Gastroesophageal sphincter (tissue), 3 donors: Measurements from ENCODE around the gene NKAIN2.

ENCODE experiments used
- EP300 ChIP-seq: sonication (generic); formaldehyde crosslinking; IDR thresholded peaks from one replicate; pipeline ENCODE4 v1.6.1; 2017; ENCODE audit warnings: antibody characterized with exemption, mild to moderate bottlenecking
- POLR2A ChIP-seq, 2 donors: fragments of 450-650 bp; IDR thresholded peaks; one replicate each; pipeline ENCODE4 v1.6.1; 2017; ENCODE audit warnings: antibody characterized with exemption in 2 of 2, mild to moderate bottlenecking in 2 of 2, moderate library complexity in 1 of 2
- TF ChIP-seq, protein P1 (sequence below), 4 experiments: fragments of 200-600 bp in 2 of 4; fragments of 450-650 bp in 2 of 4; sonication (generic) in 1 of 4; IDR thresholded peaks; one replicate each; pipeline ENCODE4 v1.5.1; 2017 to 2019; ENCODE audit warnings: antibody characterized with exemption in 4 of 4, mild to moderate bottlenecking in 2 of 4, moderate library complexity in 2 of 4

GRCh38 chr6:124026694-124027093, 223.0 kb downstream of the NKAIN2 start:
- TF ChIP-seq, protein P1, sequence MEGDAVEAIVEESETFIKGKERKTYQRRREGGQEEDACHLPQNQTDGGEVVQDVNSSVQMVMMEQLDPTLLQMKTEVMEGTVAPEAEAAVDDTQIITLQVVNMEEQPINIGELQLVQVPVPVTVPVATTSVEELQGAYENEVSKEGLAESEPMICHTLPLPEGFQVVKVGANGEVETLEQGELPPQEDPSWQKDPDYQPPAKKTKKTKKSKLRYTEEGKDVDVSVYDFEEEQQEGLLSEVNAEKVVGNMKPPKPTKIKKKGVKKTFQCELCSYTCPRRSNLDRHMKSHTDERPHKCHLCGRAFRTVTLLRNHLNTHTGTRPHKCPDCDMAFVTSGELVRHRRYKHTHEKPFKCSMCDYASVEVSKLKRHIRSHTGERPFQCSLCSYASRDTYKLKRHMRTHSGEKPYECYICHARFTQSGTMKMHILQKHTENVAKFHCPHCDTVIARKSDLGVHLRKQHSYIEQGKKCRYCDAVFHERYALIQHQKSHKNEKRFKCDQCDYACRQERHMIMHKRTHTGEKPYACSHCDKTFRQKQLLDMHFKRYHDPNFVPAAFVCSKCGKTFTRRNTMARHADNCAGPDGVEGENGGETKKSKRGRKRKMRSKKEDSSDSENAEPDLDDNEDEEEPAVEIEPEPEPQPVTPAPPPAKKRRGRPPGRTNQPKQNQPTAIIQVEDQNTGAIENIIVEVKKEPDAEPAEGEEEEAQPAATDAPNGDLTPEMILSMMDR (IDR thresholded peaks at IDR 0.05), result no peak
- TF ChIP-seq EP300 (no peak), POLR2A (IDR thresholded peaks at IDR 0.05) (no peak)
